ENCODE results near the gene EPS15. TPM values are rescaled to one million over a fixed set of nuclear protein-coding genes. Genes with fewer than 3 reads are reported as not detected.
"Not testable (repeated sequence)": the region's sequence is repeated elsewhere in the genome, so short reads cannot be mapped to it uniquely, and the experiment has no call there.

The EPS15 gene
- total and polyA plus RNA-seq, 4 donors = 8.8 to 52.1 (median 19.1) TPM

DNA sequence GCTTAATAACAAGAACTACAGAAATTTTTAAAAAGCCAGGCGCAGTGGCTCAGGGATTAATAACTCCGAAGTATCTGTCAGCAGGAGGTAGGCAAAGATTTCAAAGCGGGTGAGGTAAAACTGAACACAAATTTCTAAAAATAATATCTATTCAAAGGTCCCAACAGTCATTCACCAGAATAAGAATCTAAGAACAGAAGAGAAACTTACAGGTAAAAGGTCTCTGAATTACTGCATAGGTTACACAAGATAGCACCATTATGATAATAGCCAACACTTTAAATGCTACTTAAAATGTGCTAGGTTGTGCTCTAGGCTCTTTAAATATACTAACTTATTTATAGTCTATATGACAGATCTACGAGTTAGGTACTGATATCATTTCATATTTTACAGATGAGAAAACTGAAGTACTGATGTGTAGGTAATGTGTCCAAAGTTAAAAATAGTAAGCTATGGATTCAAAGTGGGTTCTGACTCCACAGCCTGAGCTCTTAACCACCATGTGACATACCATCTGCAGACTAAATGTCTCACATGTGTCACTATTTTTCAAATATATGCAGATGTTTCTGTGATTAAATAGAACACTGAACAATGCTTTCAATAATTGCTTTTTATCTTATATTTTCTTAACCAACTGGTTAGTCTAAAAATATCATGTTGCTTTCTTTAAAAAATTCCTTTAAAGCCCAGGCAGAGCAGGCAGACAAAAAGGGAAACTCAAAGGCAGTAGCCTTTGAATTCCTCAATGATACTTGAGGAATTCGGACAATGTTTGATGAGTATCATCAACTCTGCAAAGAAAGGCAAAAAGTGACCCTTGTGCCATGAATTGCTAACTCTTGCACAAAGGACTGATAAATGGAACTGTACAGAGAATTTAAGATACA, 108.3 kb downstream of the EPS15 start:
- Histone ChIP-seq H3K9ac (ENCODE audit: low read depth in 1 of 2, low read length in 2 of 2) (no peak overlapping the region), H3K9me3 (ENCODE audit: control insufficient read depth in 4 of 4, low read length in 3 of 4) (no peaks in the 10 kb centered on the region), H3K4me3 (ENCODE audit: low read depth in 1 of 3, low read length in 3 of 3) (no peak overlapping the region), H3K27me3 (ENCODE audit: control insufficient read depth in 4 of 4, insufficient read depth in 4 of 4, low read length in 3 of 4) (no peaks in the 10 kb centered on the region), H3K4me1 (ENCODE audit: control insufficient read depth in 4 of 4, insufficient read depth in 4 of 4, low read length in 3 of 4) (no peaks in the 10 kb centered on the region), H3K27ac (ENCODE audit: low read depth in 1 of 2, low read length in 2 of 2) (no peak overlapping the region), H3K36me3 (ENCODE audit: control insufficient read depth in 4 of 4, insufficient read depth in 3 of 4, low read depth in 1 of 4, low read length in 3 of 4) (peaks cover 5 to 29% (median 19%) of the 10 kb centered on the region in 4 donors)
- no peak for DNase-seq (ENCODE audit: low spot score)
- TF ChIP-seq, protein P1, sequence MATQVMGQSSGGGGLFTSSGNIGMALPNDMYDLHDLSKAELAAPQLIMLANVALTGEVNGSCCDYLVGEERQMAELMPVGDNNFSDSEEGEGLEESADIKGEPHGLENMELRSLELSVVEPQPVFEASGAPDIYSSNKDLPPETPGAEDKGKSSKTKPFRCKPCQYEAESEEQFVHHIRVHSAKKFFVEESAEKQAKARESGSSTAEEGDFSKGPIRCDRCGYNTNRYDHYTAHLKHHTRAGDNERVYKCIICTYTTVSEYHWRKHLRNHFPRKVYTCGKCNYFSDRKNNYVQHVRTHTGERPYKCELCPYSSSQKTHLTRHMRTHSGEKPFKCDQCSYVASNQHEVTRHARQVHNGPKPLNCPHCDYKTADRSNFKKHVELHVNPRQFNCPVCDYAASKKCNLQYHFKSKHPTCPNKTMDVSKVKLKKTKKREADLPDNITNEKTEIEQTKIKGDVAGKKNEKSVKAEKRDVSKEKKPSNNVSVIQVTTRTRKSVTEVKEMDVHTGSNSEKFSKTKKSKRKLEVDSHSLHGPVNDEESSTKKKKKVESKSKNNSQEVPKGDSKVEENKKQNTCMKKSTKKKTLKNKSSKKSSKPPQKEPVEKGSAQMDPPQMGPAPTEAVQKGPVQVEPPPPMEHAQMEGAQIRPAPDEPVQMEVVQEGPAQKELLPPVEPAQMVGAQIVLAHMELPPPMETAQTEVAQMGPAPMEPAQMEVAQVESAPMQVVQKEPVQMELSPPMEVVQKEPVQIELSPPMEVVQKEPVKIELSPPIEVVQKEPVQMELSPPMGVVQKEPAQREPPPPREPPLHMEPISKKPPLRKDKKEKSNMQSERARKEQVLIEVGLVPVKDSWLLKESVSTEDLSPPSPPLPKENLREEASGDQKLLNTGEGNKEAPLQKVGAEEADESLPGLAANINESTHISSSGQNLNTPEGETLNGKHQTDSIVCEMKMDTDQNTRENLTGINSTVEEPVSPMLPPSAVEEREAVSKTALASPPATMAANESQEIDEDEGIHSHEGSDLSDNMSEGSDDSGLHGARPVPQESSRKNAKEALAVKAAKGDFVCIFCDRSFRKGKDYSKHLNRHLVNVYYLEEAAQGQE (IDR thresholded peaks at IDR 0.05) = no peak
- TF ChIP-seq JUND (IDR thresholded peaks at IDR 0.05) (no peak), EGR1 (IDR thresholded peaks at IDR 0.05; ENCODE audit: low read depth in 2 of 2) (no peak), FOXA2 (IDR thresholded peaks at IDR 0.05) (no peak), NR2F2 (IDR thresholded peaks at IDR 0.05) (no peak), HNF4A (conservative IDR thresholded peaks at IDR 0.05) (no peak), SP1 (IDR thresholded peaks at IDR 0.05) (no peak), HNF4G (IDR thresholded peaks at IDR 0.05) (no peak), RAD21 (IDR thresholded peaks at IDR 0.05) (no peak), YY1 (IDR thresholded peaks at IDR 0.05) (no peak), TAF1 (conservative IDR thresholded peaks at IDR 0.05) (no peak)
- TF ChIP-seq, protein P2, sequence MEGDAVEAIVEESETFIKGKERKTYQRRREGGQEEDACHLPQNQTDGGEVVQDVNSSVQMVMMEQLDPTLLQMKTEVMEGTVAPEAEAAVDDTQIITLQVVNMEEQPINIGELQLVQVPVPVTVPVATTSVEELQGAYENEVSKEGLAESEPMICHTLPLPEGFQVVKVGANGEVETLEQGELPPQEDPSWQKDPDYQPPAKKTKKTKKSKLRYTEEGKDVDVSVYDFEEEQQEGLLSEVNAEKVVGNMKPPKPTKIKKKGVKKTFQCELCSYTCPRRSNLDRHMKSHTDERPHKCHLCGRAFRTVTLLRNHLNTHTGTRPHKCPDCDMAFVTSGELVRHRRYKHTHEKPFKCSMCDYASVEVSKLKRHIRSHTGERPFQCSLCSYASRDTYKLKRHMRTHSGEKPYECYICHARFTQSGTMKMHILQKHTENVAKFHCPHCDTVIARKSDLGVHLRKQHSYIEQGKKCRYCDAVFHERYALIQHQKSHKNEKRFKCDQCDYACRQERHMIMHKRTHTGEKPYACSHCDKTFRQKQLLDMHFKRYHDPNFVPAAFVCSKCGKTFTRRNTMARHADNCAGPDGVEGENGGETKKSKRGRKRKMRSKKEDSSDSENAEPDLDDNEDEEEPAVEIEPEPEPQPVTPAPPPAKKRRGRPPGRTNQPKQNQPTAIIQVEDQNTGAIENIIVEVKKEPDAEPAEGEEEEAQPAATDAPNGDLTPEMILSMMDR (IDR thresholded peaks at IDR 0.05; ENCODE audit: low read depth, low read length, missing input control) = no peak
- WGBS = 91% methylated on average over 5 of the region's 5 CpGs

DNA sequence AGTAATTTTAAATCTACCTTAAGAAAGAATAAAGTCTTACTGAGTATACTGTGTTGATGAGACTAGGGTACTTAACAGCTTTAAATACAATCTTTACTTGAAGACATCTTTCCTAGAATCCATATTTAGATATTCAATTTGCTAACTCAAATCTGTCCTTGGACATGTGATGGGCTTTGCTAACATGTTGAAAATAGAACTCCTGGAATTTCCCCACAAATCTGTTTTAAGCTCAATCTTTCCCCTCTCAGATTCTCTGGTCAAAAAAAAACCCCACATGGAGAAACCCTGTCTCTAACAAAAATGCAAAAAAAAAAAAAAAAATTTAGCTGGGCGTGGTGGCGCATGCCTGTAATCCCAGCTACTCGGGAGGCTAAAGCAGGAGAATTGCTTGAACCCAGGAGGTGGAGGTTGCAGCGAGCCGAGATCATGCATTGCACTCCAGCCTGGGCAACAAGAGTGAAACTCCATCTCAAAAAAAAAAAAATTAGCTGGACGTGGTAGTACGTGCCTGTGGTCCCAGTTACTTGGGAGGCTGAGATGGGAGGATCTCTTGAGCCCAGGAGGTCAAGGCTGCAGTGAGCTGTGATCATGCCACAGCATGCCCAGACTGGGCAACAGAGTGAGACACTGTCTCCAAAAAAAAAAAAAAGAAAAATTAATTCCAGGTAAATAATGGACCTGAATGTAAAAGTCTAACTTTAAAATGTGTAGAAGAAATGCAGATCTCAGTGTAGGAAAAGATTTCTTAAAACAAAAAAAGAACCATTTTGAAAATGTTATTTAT, 109.1 kb downstream of the EPS15 start:
- H3K27me3 ChIP-seq (ENCODE audit: control insufficient read depth in 4 of 4, insufficient read depth in 4 of 4, low read length in 3 of 4); H3K27ac ChIP-seq (ENCODE audit: low read depth in 1 of 2, low read length in 2 of 2); DNase-seq (ENCODE audit: low spot score); H3K9me3 ChIP-seq (ENCODE audit: control insufficient read depth in 4 of 4, low read length in 3 of 4); H3K4me1 ChIP-seq (ENCODE audit: control insufficient read depth in 4 of 4, insufficient read depth in 4 of 4, low read length in 3 of 4); H3K9ac ChIP-seq (ENCODE audit: low read depth in 1 of 2, low read length in 2 of 2); H3K4me3 ChIP-seq (ENCODE audit: low read depth in 1 of 3, low read length in 3 of 3): not testable (repeated sequence)
- peaks cover 5 to 34% (median 23%) of the 10 kb centered on the region in 4 donors for H3K36me3 ChIP-seq (ENCODE audit: control insufficient read depth in 4 of 4, insufficient read depth in 3 of 4, low read depth in 1 of 4, low read length in 3 of 4)
- 94% methylated on average over 7 of the region's 7 CpGs for WGBS

Data from liver (tissue), 9 donors.